HepG2 (cell line): Measurements from ENCODE around the gene GSAP. TPM values are rescaled to one million over a fixed set of nuclear protein-coding genes. Genes with fewer than 3 reads are reported as not detected.

ENCODE experiments used
- ATAC-seq: fragments of 200-7000 bp; cut with Tn5 transposase; 3 replicates; pipeline ENCODE4 v1.9.1; 2020; ENCODE audit warnings: mild to moderate bottlenecking, moderate library complexity
- BruUV-seq: library from RNA; stranded (reverse); fragments of 400-500 nt; replicated peaks from 2 replicates; lab custom pipeline; 2021; lab: Mats Ljungman, UMichigan
- CTCF ChIA-PET: fragments of 300-600 bp; formaldehyde crosslinking; extraction: SDS; loops from one replicate; lab custom pipeline; 2021; ENCODE audit warnings: low total read pairs, inconsistent platforms, low intra/inter-chr PET ratio; lab: Yijun Ruan, JAX
- POLR2A ChIA-PET: fragments of 350-600 bp; sonication (Branson Sonifier 250); formaldehyde crosslinking; loops from one replicate; lab custom pipeline; 2020; ENCODE audit warnings: antibody characterized with exemption, inconsistent platforms; lab: Yijun Ruan, JAX
- DNase-seq: peaks from one replicate; pipeline ENCODE4 v3.0.0-alpha.2; 2015; ENCODE audit warnings: low spot score
- FAIRE-seq: peaks from 3 replicates; lab custom pipeline; 2011; peaks lifted over from hg19 to GRCh38; lab: Jason Lieb, UNC
- H2AFZ ChIP-seq: one replicate; pipeline ENCODE4 v1.6.1; 2011; ENCODE audit warnings: low read length, inconsistent platforms
- H3K27ac ChIP-seq: fragments of 300-600 bp; 3 replicates; pipeline ENCODE4 v1.8.0; 2011; ENCODE audit warnings: mixed run types, mild to moderate bottlenecking, mixed read lengths, low read length, inconsistent platforms; ENCODE audit not compliant: insufficient read depth; ENCODE audit errors: extremely low read length
- H3K27me3 ChIP-seq, 2 experiments: fragments of 200-600 bp in 1 of 2; 2 replicates in 1 of 2; 3 replicates in 1 of 2; pipeline versions ENCODE4 v1.6.0 to v1.8.0; 2011; ENCODE audit warnings: low read length in 2 of 2, mild to moderate bottlenecking in 2 of 2, moderate library complexity in 2 of 2, inconsistent platforms in 1 of 2; ENCODE audit not compliant: insufficient read depth in 2 of 2, control insufficient read depth in 1 of 2
- H3K36me3 ChIP-seq, 2 experiments: fragments of 200-600 bp in 1 of 2; replicated peaks in 1 of 2; 2 replicates in 1 of 2; 3 replicates in 1 of 2; pipeline versions ENCODE4 v1.5.1 to v1.8.0; 2011; ENCODE audit warnings: low read length in 2 of 2, inconsistent platforms in 1 of 2; ENCODE audit not compliant: insufficient read depth in 2 of 2, control insufficient read depth in 1 of 2
- H3K4me1 ChIP-seq: 2 replicates; pipeline ENCODE4 v1.5.1; 2012; ENCODE audit warnings: low read length, inconsistent platforms; ENCODE audit not compliant: insufficient read depth
- H3K4me2 ChIP-seq: 2 replicates; pipeline ENCODE4 v1.6.0; 2011; ENCODE audit warnings: low read depth, low read length, inconsistent platforms
- H3K4me3 ChIP-seq, 3 experiments: fragments of 200-600 bp in 1 of 3; sonication (generic), shearing (Covaris generic) in 1 of 3; replicated peaks in 1 of 3; 2 replicates each; pipeline ENCODE4 v1.5.1; 2011 to 2016; ENCODE audit warnings: low read length in 3 of 3, inconsistent platforms in 2 of 3, low read depth in 2 of 3, mild to moderate bottlenecking in 2 of 3, control low read depth in 1 of 3, mixed read lengths in 1 of 3; ENCODE audit not compliant: insufficient read depth in 1 of 3
- H3K79me2 ChIP-seq: one replicate; pipeline ENCODE4 v1.6.1; 2011; ENCODE audit warnings: low read length, inconsistent platforms; ENCODE audit not compliant: insufficient read depth
- H3K9ac ChIP-seq: 2 replicates; pipeline ENCODE4 v1.6.0; 2011; ENCODE audit warnings: mild to moderate bottlenecking, low read depth, low read length, inconsistent platforms; ENCODE audit not compliant: insufficient read depth
- H3K9me3 ChIP-seq: 2 replicates; pipeline ENCODE4 v1.5.1; 2012; ENCODE audit warnings: mild to moderate bottlenecking, low read length
- H4K20me1 ChIP-seq: 2 replicates; pipeline ENCODE4 v1.6.0; 2011; ENCODE audit warnings: inconsistent platforms, mild to moderate bottlenecking, low read length, moderate library complexity; ENCODE audit not compliant: insufficient read depth
- RORA ChIP-seq: sonication (generic); formaldehyde crosslinking; IDR thresholded peaks from 2 replicates; pipeline ENCODE4 v1.5.0; 2020; ENCODE audit warnings: mild to moderate bottlenecking, missing genetic modification reagents, moderate library complexity
- ZNF629 ChIP-seq: sonication (generic); formaldehyde crosslinking; conservative IDR thresholded peaks from 2 replicates; pipeline ENCODE4 v1.5.0; 2020; ENCODE audit warnings: missing genetic modification reagents
- ZNF687 ChIP-seq: sonication (generic); formaldehyde crosslinking; IDR thresholded peaks from 2 replicates; pipeline ENCODE4 v1.5.1; 2020; ENCODE audit warnings: mild to moderate bottlenecking, missing genetic modification reagents, moderate library complexity
- WGBS: methylation state at CpG from one replicate; pipeline ENCODE4 v1.1.6; 2017; ENCODE audit warnings: low lambda C conversion rate; 5-methylcytosine and 5-hydroxymethylcytosine counted together
- in situ Hi-C: cut with HindIII; loops from 2 replicates; pipeline ENCODE4 v1.10.0; 2017; ENCODE audit warnings: low pct_unique_long_range_greater_than_20kb; ENCODE audit not compliant: extremely low pct_ligation_motif_present
- intact Hi-C: fragments of 100-400 bp; cut with micrococcal nuclease; formaldehyde crosslinking; loops from one replicate; pipeline ENCODE4 v1.10.0; 2022; ENCODE audit not compliant: unreplicated experiment
- polyA plus RNA-seq, 8 experiments: library from polyadenylated mRNA; depleted of rRNA in 3 of 8; stranded (reverse) in 7 of 8; unstranded in 1 of 8; fragments of >200 nt; fragmentation: Illumina TruSeq in 4 of 8; extraction: Trizol in 4 of 8; gene quantifications; 2 replicates each; pipeline versions ENCODE4 v1.2.1 to v1.2.3, GENCODE V29; 2011 to 2016; ENCODE audit warnings: low read depth in 4 of 8, missing spikeins in 1 of 8, mixed read lengths in 1 of 8; ENCODE audit not compliant: insufficient read depth in 1 of 8
- total RNA-seq, 5 experiments: library from RNA; depleted of rRNA; stranded (reverse); fragments of >200 nt; fragmentation: Illumina TruSeq; extraction: Trizol; gene quantifications; 2 replicates each; pipeline ENCODE4 v1.2.3, GENCODE V29; 2016; ENCODE audit warnings: low read depth in 1 of 5
- TF ChIP-seq, protein P1 (sequence below), 2 experiments: fragments of 450-650 bp in 1 of 2; sonication (generic) in 1 of 2; formaldehyde crosslinking in 1 of 2; IDR thresholded peaks; 2 replicates each; pipeline versions ENCODE4 v1.6.1 to v1.8.0; 2016 to 2022; ENCODE audit warnings: antibody characterized with exemption in 1 of 2, mild to moderate bottlenecking in 1 of 2, missing genetic modification reagents in 1 of 2
- TF ChIP-seq, protein P2 (sequence below): sonication (generic); formaldehyde crosslinking; IDR thresholded peaks from 2 replicates; pipeline ENCODE4 v1.4.0; 2020; ENCODE audit warnings: mild to moderate bottlenecking, missing genetic modification reagents

Gene GSAP
- total and polyA plus RNA-seq, 2 of the 13 experiments (the other 11 are each of a cell fraction or from before 2014, with no cell fraction given), result 34.6 to 40.6 TPM

- TF ChIP-seq, protein P1, sequence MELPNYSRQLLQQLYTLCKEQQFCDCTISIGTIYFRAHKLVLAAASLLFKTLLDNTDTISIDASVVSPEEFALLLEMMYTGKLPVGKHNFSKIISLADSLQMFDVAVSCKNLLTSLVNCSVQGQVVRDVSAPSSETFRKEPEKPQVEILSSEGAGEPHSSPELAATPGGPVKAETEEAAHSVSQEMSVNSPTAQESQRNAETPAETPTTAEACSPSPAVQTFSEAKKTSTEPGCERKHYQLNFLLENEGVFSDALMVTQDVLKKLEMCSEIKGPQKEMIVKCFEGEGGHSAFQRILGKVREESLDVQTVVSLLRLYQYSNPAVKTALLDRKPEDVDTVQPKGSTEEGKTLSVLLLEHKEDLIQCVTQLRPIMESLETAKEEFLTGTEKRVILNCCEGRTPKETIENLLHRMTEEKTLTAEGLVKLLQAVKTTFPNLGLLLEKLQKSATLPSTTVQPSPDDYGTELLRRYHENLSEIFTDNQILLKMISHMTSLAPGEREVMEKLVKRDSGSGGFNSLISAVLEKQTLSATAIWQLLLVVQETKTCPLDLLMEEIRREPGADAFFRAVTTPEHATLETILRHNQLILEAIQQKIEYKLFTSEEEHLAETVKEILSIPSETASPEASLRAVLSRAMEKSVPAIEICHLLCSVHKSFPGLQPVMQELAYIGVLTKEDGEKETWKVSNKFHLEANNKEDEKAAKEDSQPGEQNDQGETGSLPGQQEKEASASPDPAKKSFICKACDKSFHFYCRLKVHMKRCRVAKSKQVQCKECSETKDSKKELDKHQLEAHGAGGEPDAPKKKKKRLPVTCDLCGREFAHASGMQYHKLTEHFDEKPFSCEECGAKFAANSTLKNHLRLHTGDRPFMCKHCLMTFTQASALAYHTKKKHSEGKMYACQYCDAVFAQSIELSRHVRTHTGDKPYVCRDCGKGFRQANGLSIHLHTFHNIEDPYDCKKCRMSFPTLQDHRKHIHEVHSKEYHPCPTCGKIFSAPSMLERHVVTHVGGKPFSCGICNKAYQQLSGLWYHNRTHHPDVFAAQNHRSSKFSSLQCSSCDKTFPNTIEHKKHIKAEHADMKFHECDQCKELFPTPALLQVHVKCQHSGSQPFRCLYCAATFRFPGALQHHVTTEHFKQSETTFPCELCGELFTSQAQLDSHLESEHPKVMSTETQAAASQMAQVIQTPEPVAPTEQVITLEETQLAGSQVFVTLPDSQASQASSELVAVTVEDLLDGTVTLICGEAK (IDR thresholded peaks at IDR 0.05), result no peak
- TF ChIP-seq, protein P1 (CRISPR knock-in tag; IDR thresholded peaks at IDR 0.05), result no peak
- TF ChIP-seq, protein P2, sequence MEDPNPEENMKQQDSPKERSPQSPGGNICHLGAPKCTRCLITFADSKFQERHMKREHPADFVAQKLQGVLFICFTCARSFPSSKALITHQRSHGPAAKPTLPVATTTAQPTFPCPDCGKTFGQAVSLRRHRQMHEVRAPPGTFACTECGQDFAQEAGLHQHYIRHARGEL (CRISPR knock-in tag), result no peak
Measured at GRCh38 chr7:77290425-77290824, 125.7 kb downstream of the GSAP start (continued).

DNA sequence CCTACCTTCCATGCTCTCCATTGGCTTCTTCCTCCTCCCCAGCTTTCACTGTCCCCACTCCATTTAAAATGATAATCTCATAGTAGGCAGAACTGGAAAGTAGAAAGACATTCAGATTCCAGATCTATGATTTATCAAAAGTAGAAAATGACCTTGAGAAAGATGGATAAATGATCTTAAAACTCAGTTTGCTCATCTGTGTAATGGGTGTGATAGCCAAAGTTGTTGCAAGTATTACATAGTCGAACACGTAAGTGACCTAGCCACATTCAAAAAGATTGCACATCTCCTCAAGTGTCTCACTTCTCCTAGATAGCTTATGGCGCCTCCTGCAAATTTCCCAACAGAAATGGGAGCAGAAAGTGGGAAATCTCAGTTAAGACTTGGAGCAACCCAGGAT lies 126.8 kb downstream of the GSAP start:
- no peak for ATAC-seq
- Histone ChIP-seq H3K9me3 (no peaks in the 10 kb centered on the region), H4K20me1 (no peaks in the 10 kb centered on the region), H3K27ac (no peak overlapping the region), H3K36me3 (no peaks in the 10 kb centered on the region), H3K4me2 (no peak overlapping the region), H3K4me3 (no peak overlapping the region), H2AFZ (no peak overlapping the region), H3K9ac (no peak overlapping the region), H3K27me3 (no peaks in the 10 kb centered on the region), H3K79me2 (no peaks in the 10 kb centered on the region), H3K4me1 (no peaks in the 10 kb centered on the region)
- in situ Hi-C loops, result no loop called here
- DNase-seq, result no peak
- CTCF ChIA-PET, result no interaction called here
- POLR2A ChIA-PET, result no interaction called here
- FAIRE-seq, result no peak
- 95% methylated on average over 3 of the region's 3 CpGs for WGBS
- no peak for TF ChIP-seq RORA (CRISPR knock-in tag)
- TF ChIP-seq ZNF687, result no peak
- TF ChIP-seq ZNF629 (CRISPR knock-in tag), result peak; percentile 56; the same call in 1 of the 2 replicates
- intact Hi-C loops, result no loop called here
- no TSS peak for BruUV-seq
